HTR-8/SVneo (cell line): ENCODE data around the gene MAPK11.
A peak's percentile ranks its signal among the peaks of the same experiment; 100 is the strongest.
"Not testable (repeated sequence)": the region's sequence is repeated elsewhere in the genome, so short reads cannot be mapped to it uniquely, and the experiment has no call there.

Source experiments
- DNase-seq: peaks from one replicate; pipeline ENCODE4 v3.0.0; 2011; ENCODE audit warnings: low spot score, mixed read lengths; ENCODE audit not compliant: insufficient read length
- FAIRE-seq: peaks from 2 replicates; lab custom pipeline; 2011; peaks lifted over from hg19 to GRCh38; lab: Jason Lieb, UNC

The MAPK11 gene

DNA sequence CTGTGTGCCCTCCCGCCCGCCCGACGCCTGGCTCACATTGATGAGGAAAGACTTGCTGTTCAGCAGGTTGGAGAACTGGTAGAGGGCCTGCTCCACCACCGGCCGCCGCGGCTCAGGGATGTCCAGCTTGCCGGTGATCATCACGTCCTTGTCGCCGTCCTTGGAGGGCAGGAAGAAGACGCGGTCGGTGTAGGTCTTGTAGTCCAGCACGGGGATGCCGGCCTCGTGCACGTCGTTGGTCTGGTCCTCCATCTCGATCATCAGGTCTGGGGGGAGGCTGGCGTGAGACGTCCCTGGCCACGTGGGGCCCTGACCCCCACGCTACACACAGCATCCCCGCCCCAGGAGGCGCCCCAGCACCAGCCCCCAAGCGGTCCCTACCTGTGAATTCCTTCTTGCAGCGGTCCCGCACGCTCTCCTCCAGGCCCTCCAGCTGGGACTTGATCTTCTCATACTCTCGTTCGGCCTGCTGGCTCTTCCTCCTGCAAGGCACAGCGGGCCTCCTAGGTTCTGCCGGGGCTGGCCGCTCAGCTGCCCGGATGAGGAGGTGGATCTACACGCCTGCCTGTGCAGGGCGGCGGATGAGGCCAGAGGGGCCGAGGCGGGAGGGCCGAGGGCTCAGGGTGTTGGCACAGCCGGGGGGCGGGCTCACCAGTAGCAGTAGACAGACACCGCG, 10.7 kb upstream of the MAPK11 start:
- FAIRE-seq, result no peak
- DNase-seq, result no peak

DNA sequence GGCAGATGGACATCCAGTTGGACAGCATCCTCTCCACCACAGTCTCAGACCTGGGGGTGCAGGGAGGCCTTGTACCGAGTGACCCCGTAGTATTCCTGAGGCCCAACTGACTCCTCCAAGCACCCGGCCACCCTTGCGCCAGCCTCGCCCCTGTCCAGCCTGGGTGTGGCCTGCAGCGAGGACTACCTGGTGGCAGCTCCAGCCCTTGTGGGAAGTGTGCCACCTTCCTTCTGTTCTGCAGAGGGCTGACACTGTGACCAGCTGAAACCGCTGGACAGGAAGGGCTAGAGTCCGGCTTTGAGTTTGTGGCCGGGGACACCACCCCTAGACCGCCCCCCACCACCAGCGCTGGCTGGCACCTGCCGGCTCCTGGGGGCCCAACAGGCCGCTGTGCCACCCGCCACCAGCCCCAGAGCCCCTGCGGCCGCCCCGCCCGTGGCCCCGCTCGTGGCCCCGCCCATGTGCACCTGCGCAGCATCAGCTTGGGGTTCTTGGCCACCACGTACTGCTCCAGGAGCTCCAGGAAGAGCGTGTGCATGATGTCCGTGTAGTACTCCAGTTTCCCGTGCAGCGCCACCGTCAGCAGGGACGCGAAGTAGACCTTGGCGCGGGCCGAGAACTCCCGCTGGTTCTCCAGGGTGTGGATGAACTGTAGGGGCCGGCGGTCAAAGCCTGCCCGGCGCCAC, 10.0 kb upstream of the MAPK11 start:
- no peak for FAIRE-seq
- DNase-seq, result no peak

DNA sequence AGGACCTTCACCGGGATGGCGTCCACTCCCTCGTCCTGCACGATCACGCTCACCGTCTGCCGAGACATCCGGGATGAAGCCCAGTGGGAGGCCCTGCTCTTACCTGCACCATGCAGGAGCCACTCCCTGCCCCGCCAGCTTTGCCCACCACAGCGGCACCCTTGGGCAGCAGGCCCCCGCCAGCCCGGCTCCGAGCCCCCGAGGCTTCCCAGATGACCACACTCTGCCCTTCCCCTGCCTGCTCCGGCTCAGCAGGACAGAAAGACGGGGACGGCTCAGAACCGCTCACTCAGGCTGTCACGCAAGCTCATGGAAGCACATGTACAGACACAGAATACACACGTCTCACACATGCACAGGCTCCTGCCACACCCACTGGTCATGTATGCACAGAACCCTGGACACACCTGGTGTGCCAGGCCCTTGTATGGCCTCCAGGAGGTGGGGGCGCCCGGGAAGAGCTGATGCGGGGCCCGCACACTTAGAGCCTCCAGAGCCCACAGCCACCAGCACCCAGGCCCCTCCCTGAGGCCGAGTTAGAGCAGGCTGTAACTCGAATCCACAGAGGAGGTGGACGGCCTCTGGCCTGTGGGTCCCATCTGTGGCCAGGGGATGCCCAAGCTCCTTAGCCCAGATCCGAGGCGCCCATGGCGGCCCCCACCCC, 8.9 kb upstream of the MAPK11 start:
- no peak for DNase-seq
- no peak for FAIRE-seq

DNA sequence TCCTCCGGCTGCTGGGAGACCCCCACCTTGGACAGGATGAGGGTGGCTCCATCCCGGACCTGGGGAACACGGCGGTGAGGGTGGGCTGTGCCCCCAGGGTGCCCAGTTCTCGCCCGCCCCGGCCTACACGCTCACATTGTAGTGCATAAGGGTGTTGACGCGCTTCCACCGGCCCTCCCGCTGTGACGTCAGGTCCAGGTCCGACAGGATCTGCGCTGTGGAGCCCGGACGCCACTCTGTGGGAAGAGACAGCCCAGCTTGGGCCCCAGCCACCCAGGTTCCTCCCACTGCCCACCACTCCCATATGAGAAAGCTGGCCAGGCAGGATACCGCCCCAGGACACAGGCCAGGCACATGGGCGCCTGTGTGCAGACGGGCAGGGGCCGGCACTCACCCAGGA, 8.3 kb upstream of the MAPK11 start:
- FAIRE-seq (no peak), DNase-seq (no peak)

DNA sequence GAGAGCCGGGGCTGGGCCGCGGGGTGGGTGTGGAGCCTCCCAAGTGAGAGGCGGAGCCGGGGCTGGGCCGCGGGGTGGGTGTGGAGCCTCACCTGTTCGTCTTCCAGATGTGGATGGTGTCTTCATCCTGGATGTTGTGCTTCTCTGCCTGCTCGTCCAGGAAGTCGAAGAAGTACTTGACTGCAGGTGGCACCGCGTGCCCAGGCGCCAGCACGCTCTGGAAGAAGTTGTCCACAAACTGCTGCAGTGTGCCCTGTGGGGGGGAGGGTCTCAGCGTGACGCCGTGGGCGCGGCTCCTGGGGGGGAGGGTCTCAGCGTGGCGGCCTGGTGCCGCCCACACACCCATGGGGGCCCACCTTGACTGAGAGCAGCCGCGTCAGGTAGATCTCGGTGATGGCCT, 7.6 kb upstream of the MAPK11 start:
- no peak for FAIRE-seq
- DNase-seq, result no peak

DNA sequence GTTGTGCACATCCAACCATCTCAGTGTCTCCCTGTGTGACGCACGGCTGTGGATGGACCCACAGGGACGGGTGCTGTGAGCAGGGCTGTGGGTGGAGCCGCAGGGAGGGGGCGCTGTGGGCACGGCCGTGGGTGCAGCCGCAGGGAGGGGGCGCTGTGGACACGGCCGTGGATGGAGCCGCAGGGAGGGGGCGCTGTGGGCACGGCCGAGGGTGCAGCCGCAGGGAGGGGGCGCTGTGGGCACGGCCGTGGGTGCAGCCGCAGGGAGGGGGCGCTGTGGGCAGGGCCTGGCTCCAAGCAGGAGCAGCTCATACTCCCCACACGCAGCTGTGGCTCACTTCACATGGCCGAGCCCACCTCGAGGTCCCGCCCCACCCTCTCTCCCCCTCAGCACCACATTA, 6.0 kb upstream of the MAPK11 start:
- no peak for DNase-seq

DNA sequence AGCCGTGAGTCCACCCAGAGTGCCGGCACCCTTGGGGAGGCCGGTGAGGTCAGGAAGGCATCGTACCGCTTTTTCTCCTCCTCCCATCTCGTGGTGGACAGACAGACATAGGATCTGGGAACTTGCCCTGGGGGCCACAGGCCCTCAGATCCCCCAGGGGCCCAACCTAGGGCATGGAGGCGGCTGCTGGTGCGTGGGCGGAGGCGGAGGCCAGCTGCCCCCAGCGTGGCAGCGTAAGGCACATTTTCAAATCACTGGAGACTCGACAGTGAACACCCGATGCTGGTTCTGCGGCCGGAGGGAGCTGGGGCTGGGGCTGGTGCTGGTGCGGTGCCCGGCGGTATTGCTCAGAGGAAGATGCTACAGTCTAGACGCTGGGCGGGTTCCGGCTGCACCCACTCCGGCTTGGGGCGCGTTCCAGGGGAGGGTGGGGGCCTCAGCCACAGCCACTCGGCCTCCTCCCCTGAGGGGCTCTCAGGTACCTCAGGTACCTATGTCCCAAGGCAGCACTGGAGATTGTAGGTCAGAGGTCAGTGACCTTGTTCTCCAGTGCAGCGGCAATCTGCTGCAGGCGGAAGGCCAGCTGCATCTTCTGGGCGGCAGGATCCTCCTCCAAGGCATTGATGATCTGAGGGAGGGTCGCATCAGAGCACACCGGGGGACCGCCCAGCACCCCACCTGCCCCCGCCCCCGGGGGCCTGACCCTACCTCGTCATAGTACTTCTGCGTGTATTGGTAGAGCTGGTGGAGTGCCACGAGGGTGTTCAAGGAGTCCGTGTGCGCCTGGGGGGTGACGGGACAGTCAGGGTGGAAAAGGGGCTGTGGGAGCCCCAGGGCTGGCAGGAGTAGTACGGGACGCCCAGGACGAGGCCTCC, 5.2 kb upstream of the MAPK11 start:
- DNase-seq (no peak), FAIRE-seq (no peak)

More for the DNA sequence above, 6.0 kb upstream of the MAPK11 start:
- FAIRE-seq, result peak; percentile 93

DNA sequence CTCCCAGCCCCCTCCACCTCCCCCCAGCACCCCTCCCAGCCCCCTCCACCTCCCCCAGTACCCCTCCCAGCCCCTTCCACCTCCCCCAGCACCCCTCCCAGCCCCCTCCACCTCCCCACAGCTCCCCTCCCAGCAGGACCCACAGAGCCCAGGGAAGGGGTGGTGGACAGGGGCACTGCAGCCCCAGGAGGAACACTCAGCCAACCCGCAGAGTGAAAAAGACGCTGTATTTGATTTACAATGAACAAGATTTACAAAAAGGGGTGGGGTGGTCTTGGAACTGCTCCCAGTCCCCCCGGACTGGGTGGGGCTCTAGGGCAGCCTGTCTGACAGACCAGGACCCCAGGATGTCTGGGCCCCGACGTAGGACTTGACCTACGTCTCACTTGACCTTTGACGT, 4.6 kb upstream of the MAPK11 start:
- DNase-seq, result no peak
- FAIRE-seq, result no peak

DNA sequence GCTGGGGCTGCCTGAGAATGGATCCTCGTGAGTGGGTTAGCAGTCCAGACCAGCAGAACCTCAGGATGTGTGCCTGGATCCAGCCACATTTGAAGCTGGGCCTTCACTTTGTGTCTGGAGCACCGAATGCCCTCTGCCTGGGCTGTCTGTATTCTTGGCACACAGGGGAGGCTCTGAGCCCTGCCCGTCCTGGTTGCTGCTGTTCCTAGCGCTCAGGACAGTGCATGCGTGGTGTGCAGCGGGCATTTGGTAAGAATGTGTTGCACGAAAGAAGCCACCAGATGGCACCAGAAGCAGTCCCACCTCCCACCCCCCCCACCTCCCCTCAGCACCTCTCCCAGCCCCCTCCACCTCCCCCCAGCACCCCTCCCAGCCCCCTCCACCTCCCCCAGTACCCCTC, 4.1 kb upstream of the MAPK11 start:
- FAIRE-seq (no peak), DNase-seq (no peak)

DNA sequence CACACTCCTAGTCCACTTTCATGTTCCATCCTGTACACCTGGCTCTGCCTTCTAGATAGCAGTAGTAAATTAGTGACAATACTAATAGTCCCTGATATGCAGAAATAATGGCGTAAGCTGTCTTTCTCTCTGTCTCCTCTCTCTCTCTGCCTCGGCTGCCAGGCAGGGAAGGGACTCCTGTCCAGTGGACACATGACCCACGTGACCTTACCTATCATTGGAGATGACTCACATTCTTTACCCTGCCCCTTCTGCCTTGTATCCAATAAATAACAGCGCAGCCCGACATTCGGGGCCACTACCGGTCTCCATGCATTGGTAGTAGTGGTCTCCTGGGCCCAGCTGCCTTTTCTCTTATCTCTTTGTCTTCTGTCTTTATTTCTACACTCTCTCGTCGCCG, 3.6 kb upstream of the MAPK11 start:
- FAIRE-seq, DNase-seq: not testable (repeated sequence)

DNA sequence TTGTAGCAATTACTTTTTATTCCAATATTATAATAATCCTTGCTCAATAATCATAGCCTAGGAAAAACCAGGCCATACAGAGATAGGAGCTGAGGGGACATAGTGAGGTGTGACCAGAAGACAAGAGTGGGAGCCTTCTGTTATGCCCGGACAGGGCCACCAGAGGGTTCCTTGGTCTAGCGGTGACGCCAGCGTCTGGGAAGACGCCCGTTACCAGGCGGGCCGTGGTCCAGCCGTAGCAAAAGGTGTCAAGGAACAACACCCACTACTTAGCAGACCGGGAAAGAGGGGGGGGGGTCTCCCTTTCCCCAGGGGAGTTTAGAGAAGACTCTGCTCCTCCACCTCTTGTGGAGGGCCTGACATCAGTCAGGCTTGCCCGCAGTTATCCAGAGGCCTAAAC, 3.2 kb upstream of the MAPK11 start:
- not testable (repeated sequence) for FAIRE-seq, DNase-seq

DNA sequence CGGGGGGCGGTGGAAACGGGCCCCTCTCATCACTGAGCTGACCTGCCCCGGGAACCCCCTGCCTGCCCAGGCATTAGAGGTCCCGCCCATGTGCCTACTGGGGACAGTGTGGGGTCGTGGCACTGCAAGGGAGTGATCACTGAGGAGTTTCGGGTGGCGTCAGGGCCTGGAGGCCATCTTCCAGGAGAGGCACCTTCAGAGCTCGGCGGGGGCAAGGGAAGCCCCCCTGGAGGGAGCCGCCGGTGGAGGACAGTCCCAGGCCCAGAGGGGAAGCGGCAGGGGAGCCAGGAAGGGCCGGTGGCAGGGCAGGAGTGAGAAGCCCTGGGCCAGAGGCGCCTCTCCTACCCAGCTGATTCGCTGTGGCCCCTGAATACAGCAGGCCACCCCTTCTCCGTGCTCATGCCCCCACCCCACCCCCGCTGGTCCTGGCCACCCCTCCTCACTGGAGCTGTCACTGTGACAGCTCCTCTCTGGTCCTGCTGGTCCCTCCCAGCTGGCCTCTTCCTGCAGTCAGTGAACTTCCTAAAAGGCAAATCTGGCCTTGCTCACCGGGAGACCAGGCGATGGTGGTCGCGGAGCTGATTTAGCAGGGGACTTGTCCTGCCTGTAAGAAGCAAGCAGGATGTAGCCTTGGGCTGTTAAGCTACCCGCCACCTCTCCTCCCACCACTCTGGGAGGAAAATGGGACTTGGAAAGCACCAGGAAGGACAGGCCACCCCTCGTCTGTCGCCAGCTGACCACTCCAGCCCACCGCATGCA, 2.0 kb upstream of the MAPK11 start:
- no peak for FAIRE-seq
- DNase-seq, result no peak

DNA sequence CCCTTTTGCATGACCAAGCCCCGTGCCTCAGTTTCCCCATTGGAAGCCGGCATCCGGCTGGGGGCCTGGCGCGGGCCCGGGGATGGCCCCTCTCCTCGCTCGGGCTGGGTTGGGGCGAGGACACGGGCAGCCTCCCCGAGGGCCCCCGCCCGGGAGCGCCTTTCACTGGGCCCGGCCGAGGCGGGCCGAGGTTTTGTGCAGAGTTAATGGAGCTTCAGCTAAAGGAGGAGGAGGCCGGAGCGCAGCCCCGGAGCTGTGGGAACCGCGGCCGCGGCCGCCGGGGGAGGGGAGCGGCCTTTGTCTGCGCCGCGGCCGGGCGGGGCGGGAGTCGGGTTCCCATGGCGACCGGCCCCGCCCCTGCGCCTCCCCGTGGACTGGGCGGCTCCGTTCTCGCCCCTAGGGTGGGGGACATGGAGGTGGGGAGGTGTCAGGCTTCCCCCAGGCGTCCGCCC, 1.4 kb upstream of the MAPK11 start:
- peak; percentile 72 for FAIRE-seq
- DNase-seq, result no peak

DNA sequence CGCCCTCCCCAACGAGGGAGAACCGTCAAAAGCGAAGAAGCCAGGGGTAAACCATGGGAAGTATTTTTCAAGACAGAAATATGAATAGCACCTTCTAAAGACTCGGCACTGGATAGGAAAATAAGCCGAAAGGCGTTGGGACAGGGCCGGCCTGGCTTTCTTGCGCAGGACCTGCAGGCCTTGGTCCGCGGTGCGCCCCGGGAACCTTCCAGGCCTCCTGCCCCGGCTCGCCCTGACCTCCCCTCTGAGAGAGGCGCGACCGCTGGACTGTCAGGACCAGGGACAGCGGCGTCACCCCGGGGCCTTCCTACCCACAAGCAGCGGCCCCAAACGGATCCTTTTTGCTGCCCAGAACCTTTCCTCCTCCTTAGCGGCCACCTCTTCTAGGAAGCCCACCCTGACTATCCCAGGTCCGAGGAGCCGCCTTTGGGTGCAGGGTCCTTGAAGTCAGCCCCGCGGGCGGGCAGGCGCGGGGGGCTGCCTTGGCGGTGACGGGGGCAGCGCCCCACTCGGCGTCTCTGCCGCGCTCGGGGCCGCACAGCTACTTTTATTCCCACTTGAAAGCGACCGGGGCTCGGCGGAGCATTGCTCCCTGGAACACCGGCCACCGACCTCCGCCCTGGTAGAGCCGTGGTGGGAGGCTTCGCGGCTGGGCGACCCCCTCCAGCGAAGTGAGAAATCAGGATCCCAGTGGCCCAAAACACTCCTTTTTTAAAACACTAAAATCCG, 650 bp upstream of the MAPK11 start:
- DNase-seq (no peak), FAIRE-seq (no peak)

DNA sequence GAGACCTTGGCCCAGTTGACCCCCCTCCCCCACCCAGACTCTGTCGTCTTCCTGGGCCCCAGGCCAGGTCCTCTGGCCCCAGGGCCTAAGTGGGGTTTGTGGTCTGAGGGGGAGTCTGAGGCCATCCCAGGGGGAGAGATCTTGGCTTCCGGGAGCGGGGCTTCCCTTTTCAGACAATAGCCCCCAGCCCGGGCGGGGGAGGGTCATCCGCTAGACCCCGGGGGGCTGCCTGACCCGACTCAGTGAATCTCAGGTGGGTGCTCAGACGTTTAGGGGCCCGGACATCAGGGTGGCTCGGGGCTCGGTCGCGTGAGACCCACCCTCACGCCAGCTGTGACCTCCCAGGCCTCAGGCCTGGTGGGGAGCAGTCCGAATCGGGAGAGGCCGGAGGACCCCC, 609 bp downstream of the MAPK11 start:
- DNase-seq, result no peak
- FAIRE-seq, result no peak

DNA sequence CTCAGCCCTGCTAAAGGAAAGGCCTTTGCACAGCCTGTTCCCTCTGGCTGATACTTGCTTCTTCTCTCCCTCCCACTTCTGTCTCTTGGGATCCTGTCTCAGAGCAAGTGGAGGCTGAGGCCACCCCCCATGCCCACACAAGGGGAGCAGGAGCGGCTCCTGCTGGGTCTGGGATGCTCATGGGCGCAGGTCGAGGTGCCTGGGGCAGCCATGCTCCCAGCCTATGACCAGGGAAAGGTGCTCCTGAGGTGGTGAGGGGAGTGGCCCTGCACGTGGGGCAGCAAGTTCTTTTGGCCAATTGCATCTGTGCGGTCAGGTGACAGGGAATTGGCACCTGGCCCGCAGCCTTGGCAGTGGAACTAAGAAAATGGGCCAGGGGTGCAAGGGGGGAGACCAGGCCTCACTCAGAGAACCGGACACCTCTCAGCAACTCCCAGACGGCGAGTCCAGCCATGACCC, 1.5 kb downstream of the MAPK11 start:
- no peak for FAIRE-seq
- no peak for DNase-seq

DNA sequence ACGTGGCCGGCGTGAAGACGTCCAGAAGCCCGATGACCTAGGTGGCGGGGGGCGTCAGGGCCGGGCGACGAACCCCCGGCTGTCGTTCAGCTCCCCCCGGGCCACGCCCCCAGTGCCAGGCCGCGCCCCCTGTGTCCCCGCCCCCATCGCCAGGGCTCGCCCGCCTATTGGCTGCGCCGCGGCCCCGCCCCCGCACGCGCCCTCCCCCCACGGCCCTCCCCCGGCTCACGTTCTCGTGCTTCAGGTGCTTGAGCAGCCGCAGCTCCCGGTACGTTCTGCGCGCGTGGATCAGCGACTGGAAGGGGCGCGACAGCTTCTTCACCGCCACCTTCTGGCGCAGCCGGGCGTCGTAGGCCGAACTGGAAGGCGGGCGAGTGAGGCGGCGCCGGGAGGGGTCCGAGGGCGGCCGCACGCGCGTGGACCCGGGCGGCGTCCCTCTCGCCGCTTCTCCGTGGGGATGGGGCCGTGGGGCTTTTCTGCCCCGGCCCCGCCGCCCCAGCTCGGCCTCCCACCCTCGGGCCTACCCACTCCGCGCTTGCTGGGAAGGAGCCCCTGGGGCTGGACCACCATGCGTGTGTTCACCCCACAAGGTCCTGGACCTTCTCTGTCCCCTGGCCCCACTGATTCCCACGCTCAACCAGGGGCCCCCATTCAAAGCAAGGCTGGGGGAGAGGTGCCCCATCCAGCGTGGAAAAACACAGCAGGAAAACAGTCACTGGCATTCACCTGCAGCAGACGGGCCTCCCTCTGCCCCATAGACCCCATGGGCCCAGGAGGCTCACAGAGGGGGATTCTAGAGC, 2.4 kb downstream of the MAPK11 start:
- DNase-seq, result no peak
- FAIRE-seq, result no peak

DNA sequence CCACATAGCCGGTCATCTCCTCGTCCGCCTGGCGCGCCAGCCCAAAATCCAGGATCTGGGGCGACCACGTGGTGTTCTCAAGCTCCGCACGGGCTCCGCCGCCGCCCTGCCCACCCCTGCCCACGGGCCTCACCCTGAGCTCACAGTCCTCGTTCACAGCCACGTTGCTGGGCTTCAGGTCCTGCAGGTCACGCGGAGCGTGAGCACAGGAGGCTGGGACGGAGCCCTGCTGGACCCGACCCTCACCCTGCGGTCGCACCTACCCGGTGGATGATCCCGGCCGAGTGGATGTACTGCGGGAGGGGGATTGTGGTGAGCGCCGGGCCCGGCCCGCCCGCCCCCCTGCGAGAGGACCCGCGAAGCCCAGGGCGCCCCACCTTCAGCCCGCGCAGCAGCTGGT, 3.2 kb downstream of the MAPK11 start:
- no peak for FAIRE-seq
- DNase-seq, result no peak
